Neural cell (in vitro differentiated cells): ENCODE data around the gene INS. TPM values are rescaled to one million over a fixed set of nuclear protein-coding genes. Genes with fewer than 3 reads are reported as not detected.

Experiments used
- H2AFZ ChIP-seq: fragments of 200-600, 300-800 bp; sonication (generic), shearing (Covaris generic); 2 replicates; pipeline ENCODE4 v1.6.0; 2014; ENCODE audit warnings: low read depth, mild to moderate bottlenecking, antibody characterized with exemption, low read length, moderate library complexity
- H3F3A ChIP-seq: fragments of 200-600 bp; shearing (Covaris generic); 2 replicates; pipeline ENCODE4 v1.6.1; 2016; ENCODE audit warnings: mild to moderate bottlenecking, moderate library complexity, mixed read lengths, antibody characterized with exemption, low read length; ENCODE audit not compliant: insufficient read depth, poor library complexity, severe bottlenecking
- H3K27ac ChIP-seq: fragments of 200-600, 300-800 bp; sonication (generic), shearing (Covaris generic); 2 replicates; pipeline ENCODE4 v1.5.1; 2014; ENCODE audit warnings: mild to moderate bottlenecking, low read length, moderate library complexity
- H3K27me3 ChIP-seq: fragments of 300-800, 200-600 bp; sonication (generic), shearing (Covaris generic); 2 replicates; pipeline ENCODE4 v1.6.0; 2014; ENCODE audit warnings: mild to moderate bottlenecking, low read depth, low read length, moderate library complexity; ENCODE audit not compliant: insufficient read depth
- H3K36me3 ChIP-seq: fragments of 300-800, 200-600 bp; sonication (generic), shearing (Covaris generic); 2 replicates; pipeline ENCODE4 v1.5.1; 2014; ENCODE audit warnings: mild to moderate bottlenecking, antibody characterized with exemption, low read length, moderate library complexity; ENCODE audit not compliant: insufficient read depth
- H3K4me2 ChIP-seq: fragments of 300-800, 200-600 bp; sonication (generic), shearing (Covaris generic); 2 replicates; pipeline ENCODE4 v1.6.0; 2014; ENCODE audit warnings: mild to moderate bottlenecking, low read length
- H3K4me3 ChIP-seq: fragments of 300-800, 200-600 bp; sonication (generic), shearing (Covaris generic); 2 replicates; pipeline ENCODE4 v1.5.1; 2014; ENCODE audit warnings: mild to moderate bottlenecking, low read length, moderate library complexity
- H3K79me2 ChIP-seq: fragments of 200-600 bp; shearing (Covaris generic); replicated peaks from 2 replicates; pipeline ENCODE4 v1.6.0; 2014; ENCODE audit warnings: mild to moderate bottlenecking, low read length, moderate library complexity; ENCODE audit not compliant: insufficient read depth
- H3K9ac ChIP-seq: fragments of 300-800, 200-600 bp; sonication (generic), shearing (Covaris generic); 2 replicates; pipeline ENCODE4 v1.6.1; 2016; ENCODE audit warnings: mild to moderate bottlenecking, low read length, mixed read lengths
- H3K9me2 ChIP-seq: fragments of 200-600 bp; shearing (Covaris generic); 2 replicates; pipeline ENCODE4 v1.6.1; 2016; ENCODE audit warnings: mild to moderate bottlenecking, low read length, mixed read lengths; ENCODE audit not compliant: insufficient read depth
- H3K9me3 ChIP-seq: fragments of 200-600, 300-800 bp; sonication (generic), shearing (Covaris generic); 2 replicates; pipeline ENCODE4 v1.6.1; 2016; ENCODE audit warnings: mild to moderate bottlenecking, mixed run types, low read length, moderate library complexity, mixed read lengths
- H4K20me1 ChIP-seq: fragments of 200-600 bp; shearing (Covaris generic); 2 replicates; pipeline ENCODE4 v1.6.1; 2016; ENCODE audit warnings: mild to moderate bottlenecking, mixed run types; ENCODE audit not compliant: insufficient read depth
- EP300 ChIP-seq: fragments of 450-650 bp; conservative IDR thresholded peaks from 2 replicates; pipeline ENCODE4 v1.6.1; 2014; ENCODE audit warnings: antibody characterized with exemption, mild to moderate bottlenecking, moderate library complexity; ENCODE audit not compliant: poor library complexity, severe bottlenecking
- EZH2 ChIP-seq: fragments of 200-600, 300-800 bp; shearing (Covaris generic), sonication (generic); IDR thresholded peaks from 2 replicates; pipeline ENCODE4 v1.6.1; 2014; ENCODE audit warnings: antibody characterized with exemption, low read length, borderline replicate concordance, mild to moderate bottlenecking; ENCODE audit not compliant: insufficient read depth, poor library complexity, severe bottlenecking
- MXI1 ChIP-seq: fragments of 450-650 bp; conservative IDR thresholded peaks from 2 replicates; pipeline ENCODE4 v1.6.1; 2014; ENCODE audit warnings: antibody characterized with exemption, mild to moderate bottlenecking; ENCODE audit not compliant: poor library complexity, severe bottlenecking
- POLR2AphosphoS5 ChIP-seq: IDR thresholded peaks from 2 replicates; pipeline ENCODE4 v1.6.1; 2012
- RAD21 ChIP-seq: fragments of 450-650 bp; conservative IDR thresholded peaks from 2 replicates; pipeline ENCODE4 v1.6.1; 2014; ENCODE audit warnings: antibody characterized with exemption, mild to moderate bottlenecking, moderate library complexity
- SMC3 ChIP-seq: fragments of 450-650 bp; conservative IDR thresholded peaks from 2 replicates; pipeline ENCODE4 v1.6.1; 2014; ENCODE audit warnings: antibody characterized with exemption, mild to moderate bottlenecking, moderate library complexity; ENCODE audit not compliant: poor library complexity
- TAF1 ChIP-seq: IDR thresholded peaks from 2 replicates; pipeline ENCODE4 v1.6.1; 2012; ENCODE audit warnings: low read depth
- polyA plus RNA-seq: library from polyadenylated mRNA; depleted of rRNA; stranded (reverse); fragments of >200 nt; gene quantifications from 2 replicates; pipeline ENCODE4 v1.2.3, GENCODE V29; 2014
- TF ChIP-seq, protein P1 (sequence below): fragments of 450-650 bp; IDR thresholded peaks from 2 replicates; pipeline ENCODE4 v1.5.1; 2014; ENCODE audit warnings: antibody characterized with exemption, mild to moderate bottlenecking, moderate library complexity; ENCODE audit not compliant: poor library complexity, severe bottlenecking
- TF ChIP-seq, protein P2 (sequence below): IDR thresholded peaks from 2 replicates; pipeline ENCODE4 v1.6.1; 2012; ENCODE audit warnings: borderline replicate concordance

INS gene
- polyA plus RNA-seq, 1 donor from 2014 or later = not detected

GRCh38 chr11:2168286-2169004 lies 7.4 kb upstream of the INS start:
- Histone ChIP-seq H3K4me3 (no peak overlapping the region), H3F3A (no peaks in the 10 kb centered on the region), H3K9me2 (no peaks in the 10 kb centered on the region), H3K79me2 (no peaks in the 10 kb centered on the region), H3K9ac (no peak overlapping the region), H2AFZ (no peak overlapping the region), H3K9me3 (no peaks in the 10 kb centered on the region), H4K20me1 (no peaks in the 10 kb centered on the region), H3K27ac (no peak overlapping the region), H3K36me3 (no peaks in the 10 kb centered on the region), H3K27me3 (no peaks in the 10 kb centered on the region), H3K4me2 (no peak overlapping the region)
- TF ChIP-seq, protein P1, sequence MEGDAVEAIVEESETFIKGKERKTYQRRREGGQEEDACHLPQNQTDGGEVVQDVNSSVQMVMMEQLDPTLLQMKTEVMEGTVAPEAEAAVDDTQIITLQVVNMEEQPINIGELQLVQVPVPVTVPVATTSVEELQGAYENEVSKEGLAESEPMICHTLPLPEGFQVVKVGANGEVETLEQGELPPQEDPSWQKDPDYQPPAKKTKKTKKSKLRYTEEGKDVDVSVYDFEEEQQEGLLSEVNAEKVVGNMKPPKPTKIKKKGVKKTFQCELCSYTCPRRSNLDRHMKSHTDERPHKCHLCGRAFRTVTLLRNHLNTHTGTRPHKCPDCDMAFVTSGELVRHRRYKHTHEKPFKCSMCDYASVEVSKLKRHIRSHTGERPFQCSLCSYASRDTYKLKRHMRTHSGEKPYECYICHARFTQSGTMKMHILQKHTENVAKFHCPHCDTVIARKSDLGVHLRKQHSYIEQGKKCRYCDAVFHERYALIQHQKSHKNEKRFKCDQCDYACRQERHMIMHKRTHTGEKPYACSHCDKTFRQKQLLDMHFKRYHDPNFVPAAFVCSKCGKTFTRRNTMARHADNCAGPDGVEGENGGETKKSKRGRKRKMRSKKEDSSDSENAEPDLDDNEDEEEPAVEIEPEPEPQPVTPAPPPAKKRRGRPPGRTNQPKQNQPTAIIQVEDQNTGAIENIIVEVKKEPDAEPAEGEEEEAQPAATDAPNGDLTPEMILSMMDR = no peak
- no peak for TF ChIP-seq EZH2
- TF ChIP-seq POLR2AphosphoS5 = no peak
- no peak for TF ChIP-seq SMC3
- TF ChIP-seq RAD21 = no peak
- TF ChIP-seq EP300 = no peak
- TF ChIP-seq TAF1 = no peak
- TF ChIP-seq, protein P2, sequence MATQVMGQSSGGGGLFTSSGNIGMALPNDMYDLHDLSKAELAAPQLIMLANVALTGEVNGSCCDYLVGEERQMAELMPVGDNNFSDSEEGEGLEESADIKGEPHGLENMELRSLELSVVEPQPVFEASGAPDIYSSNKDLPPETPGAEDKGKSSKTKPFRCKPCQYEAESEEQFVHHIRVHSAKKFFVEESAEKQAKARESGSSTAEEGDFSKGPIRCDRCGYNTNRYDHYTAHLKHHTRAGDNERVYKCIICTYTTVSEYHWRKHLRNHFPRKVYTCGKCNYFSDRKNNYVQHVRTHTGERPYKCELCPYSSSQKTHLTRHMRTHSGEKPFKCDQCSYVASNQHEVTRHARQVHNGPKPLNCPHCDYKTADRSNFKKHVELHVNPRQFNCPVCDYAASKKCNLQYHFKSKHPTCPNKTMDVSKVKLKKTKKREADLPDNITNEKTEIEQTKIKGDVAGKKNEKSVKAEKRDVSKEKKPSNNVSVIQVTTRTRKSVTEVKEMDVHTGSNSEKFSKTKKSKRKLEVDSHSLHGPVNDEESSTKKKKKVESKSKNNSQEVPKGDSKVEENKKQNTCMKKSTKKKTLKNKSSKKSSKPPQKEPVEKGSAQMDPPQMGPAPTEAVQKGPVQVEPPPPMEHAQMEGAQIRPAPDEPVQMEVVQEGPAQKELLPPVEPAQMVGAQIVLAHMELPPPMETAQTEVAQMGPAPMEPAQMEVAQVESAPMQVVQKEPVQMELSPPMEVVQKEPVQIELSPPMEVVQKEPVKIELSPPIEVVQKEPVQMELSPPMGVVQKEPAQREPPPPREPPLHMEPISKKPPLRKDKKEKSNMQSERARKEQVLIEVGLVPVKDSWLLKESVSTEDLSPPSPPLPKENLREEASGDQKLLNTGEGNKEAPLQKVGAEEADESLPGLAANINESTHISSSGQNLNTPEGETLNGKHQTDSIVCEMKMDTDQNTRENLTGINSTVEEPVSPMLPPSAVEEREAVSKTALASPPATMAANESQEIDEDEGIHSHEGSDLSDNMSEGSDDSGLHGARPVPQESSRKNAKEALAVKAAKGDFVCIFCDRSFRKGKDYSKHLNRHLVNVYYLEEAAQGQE = no peak
- no peak for TF ChIP-seq MXI1

- H3K36me3 ChIP-seq = no peaks in the 10 kb centered on the region
- H2AFZ ChIP-seq = no peak overlapping the region
- H3K4me3 ChIP-seq = no peak overlapping the region
- no peak overlapping the region for H3K9ac ChIP-seq
- H3K27ac ChIP-seq = no peak overlapping the region
- H3K9me3 ChIP-seq = no peaks in the 10 kb centered on the region
- H3K27me3 ChIP-seq = no peaks in the 10 kb centered on the region
- no peaks in the 10 kb centered on the region for H3F3A ChIP-seq
- H4K20me1 ChIP-seq = no peaks in the 10 kb centered on the region
- no peaks in the 10 kb centered on the region for H3K79me2 ChIP-seq
- H3K9me2 ChIP-seq = no peaks in the 10 kb centered on the region
- TF ChIP-seq RAD21 (no peak), MXI1 (no peak), POLR2AphosphoS5 (no peak), EZH2 (no peak), TAF1 (no peak), SMC3 (no peak), EP300 (no peak)
- TF ChIP-seq, protein P2 = no peak
- TF ChIP-seq, protein P1 = no peak
- no peak overlapping the region for H3K4me2 ChIP-seq
Observed at GRCh38 chr11:2167141-2168045, 6.4 kb upstream of the INS start.
